Activated B cell treated with CpG ODN at 0.5 μM for 24 hours (primary cell): ENCODE results near the gene TANGO2. TPM values are rescaled to one million over a fixed set of nuclear protein-coding genes. Genes with fewer than 3 reads are reported as not detected.

Source experiments
- ATAC-seq: fragments of 200-7000 bp; cut with Tn5 transposase; one replicate; pipeline ENCODE4 v1.10.0; 2021; ENCODE audit warnings: low read depth, mild to moderate bottlenecking, moderate library complexity
- CTCF ChIA-PET: fragments of 350-600 bp; sonication (Branson Sonifier 250); formaldehyde crosslinking; loops from one replicate; lab custom pipeline; 2021; ENCODE audit warnings: antibody characterized with exemption; lab: Charles Lee
- POLR2A ChIA-PET: fragments of 350-600 bp; sonication (Branson Sonifier 250); formaldehyde crosslinking; loops from one replicate; lab custom pipeline; 2021; ENCODE audit warnings: antibody characterized with exemption; lab: Charles Lee
- DNase-seq: peaks from one replicate; pipeline ENCODE4 v3.0.0; 2022
- H3K27ac Mint-ChIP-seq: one replicate; pipeline ENCODE4 v1.8.0; 2020; ENCODE audit warnings: mixed read lengths
- H3K27me3 Mint-ChIP-seq: one replicate; pipeline ENCODE4 v1.8.0; 2021; ENCODE audit warnings: mixed read lengths
- H3K36me3 Mint-ChIP-seq: one replicate; pipeline ENCODE4 v1.8.0; 2021; ENCODE audit warnings: low read depth, mixed read lengths
- H3K4me1 Mint-ChIP-seq: one replicate; pipeline ENCODE4 v1.8.0; 2021; ENCODE audit warnings: mixed read lengths
- H3K4me3 Mint-ChIP-seq: one replicate; pipeline ENCODE4 v1.8.0; 2020; ENCODE audit warnings: mild to moderate bottlenecking, mixed read lengths
- H3K9me3 Mint-ChIP-seq: one replicate; pipeline ENCODE4 v1.8.0; 2020; ENCODE audit warnings: mixed read lengths
- CTCF ChIP-seq: fragments of 200-600 bp; IDR thresholded peaks from one replicate; pipeline ENCODE4 v1.8.0; 2022; ENCODE audit warnings: antibody characterized with exemption, mild to moderate bottlenecking
- intact Hi-C: fragments of 100-400 bp; cut with micrococcal nuclease; formaldehyde crosslinking; loops from one replicate; pipeline ENCODE4 v1.15.1; 2024
- total RNA-seq: library from RNA; stranded (reverse); gene quantifications from 2 replicates; pipeline ENCODE4 v1.2.3, GENCODE V29; 2022

TANGO2 gene
- total RNA-seq, 1 donor from 2014 or later: 47.2 TPM

GRCh38 chr22:20080776-20081654 lies 60.1 kb downstream of the TANGO2 start:
- Mint-ChIP-seq H3K27ac (peak overlapping the region; percentile 66), H3K9me3 (no peaks in the 10 kb centered on the region), H3K36me3 (peaks cover 6% of the 10 kb centered on the region), H3K4me3 (peak overlapping the region; percentile 83), H3K27me3 (no peaks in the 10 kb centered on the region), H3K4me1 (peaks cover 32% of the 10 kb centered on the region)
- DNase-seq (no peak), ATAC-seq (no peak)
- intact Hi-C loops: loop anchor here (1.0 to 2.0 kb wide), 3 partner anchors 36 to 60 kb away; partner anchors contain the start of genes TANGO2, TRMT2A and ZDHHC8
- no peak for TF ChIP-seq CTCF
- CTCF ChIA-PET: no interaction called here
- POLR2A ChIA-PET: no interaction called here

GRCh38 chr22:20083157-20083890 lies 62.4 kb downstream of the TANGO2 start:
- no peak overlapping the region for H3K4me3 Mint-ChIP-seq
- DNase-seq (no peak), ATAC-seq (no peak)
- ChIA-PET CTCF (no interaction called here), POLR2A (interaction anchor here (1.3 kb wide), 1 partner anchor 27 kb away, joined by 3 read pairs; no protein-coding TSS in a partner anchor)
- TF ChIP-seq CTCF: no peak
- H3K9me3 Mint-ChIP-seq: no peaks in the 10 kb centered on the region
- H3K36me3 Mint-ChIP-seq: peaks cover 27% of the 10 kb centered on the region
- intact Hi-C loops: no loop called here
- H3K4me1 Mint-ChIP-seq: peaks cover 32% of the 10 kb centered on the region
- no peaks in the 10 kb centered on the region for H3K27me3 Mint-ChIP-seq
- no peak overlapping the region for H3K27ac Mint-ChIP-seq

GRCh38 chr22:20083891-20084546 lies 63.1 kb downstream of the TANGO2 start:
- Mint-ChIP-seq H3K4me1 (peaks cover 32% of the 10 kb centered on the region), H3K4me3 (no peak overlapping the region), H3K27ac (no peak overlapping the region), H3K36me3 (peaks cover 34% of the 10 kb centered on the region), H3K9me3 (no peaks in the 10 kb centered on the region), H3K27me3 (no peaks in the 10 kb centered on the region)
- POLR2A ChIA-PET: no interaction called here
- intact Hi-C loops: no loop called here
- ATAC-seq: no peak
- DNase-seq: no peak
- CTCF ChIA-PET: no interaction called here
- TF ChIP-seq CTCF: no peak

- Mint-ChIP-seq H3K27me3 (no peaks in the 10 kb centered on the region), H3K36me3 (peaks cover 41% of the 10 kb centered on the region), H3K27ac (no peak overlapping the region), H3K4me3 (no peak overlapping the region), H3K4me1 (peaks cover 30% of the 10 kb centered on the region), H3K9me3 (no peaks in the 10 kb centered on the region)
- intact Hi-C loops: no loop called here
- ChIA-PET POLR2A (no interaction called here), CTCF (no interaction called here)
- no peak for DNase-seq
- TF ChIP-seq CTCF: no peak
- ATAC-seq: no peak
Observed at GRCh38 chr22:20084547-20085413, 63.9 kb downstream of the TANGO2 start.
